ENCODE measurements around the gene FAM72A. TPM values are rescaled to one million over a fixed set of nuclear protein-coding genes. Genes with fewer than 3 reads are reported as not detected.
"Not testable (repeated sequence)": the region's sequence is repeated elsewhere in the genome, so short reads cannot be mapped to it uniquely, and the experiment has no call there.

Gene FAM72A
- total RNA-seq, 1 donor from 2014 or later = 1.1 TPM

- DNase-seq = not testable (repeated sequence)
These were observed 35.1 kb downstream of the FAM72A start for GRCh38 chr1:206167350-206168029.

DNA sequence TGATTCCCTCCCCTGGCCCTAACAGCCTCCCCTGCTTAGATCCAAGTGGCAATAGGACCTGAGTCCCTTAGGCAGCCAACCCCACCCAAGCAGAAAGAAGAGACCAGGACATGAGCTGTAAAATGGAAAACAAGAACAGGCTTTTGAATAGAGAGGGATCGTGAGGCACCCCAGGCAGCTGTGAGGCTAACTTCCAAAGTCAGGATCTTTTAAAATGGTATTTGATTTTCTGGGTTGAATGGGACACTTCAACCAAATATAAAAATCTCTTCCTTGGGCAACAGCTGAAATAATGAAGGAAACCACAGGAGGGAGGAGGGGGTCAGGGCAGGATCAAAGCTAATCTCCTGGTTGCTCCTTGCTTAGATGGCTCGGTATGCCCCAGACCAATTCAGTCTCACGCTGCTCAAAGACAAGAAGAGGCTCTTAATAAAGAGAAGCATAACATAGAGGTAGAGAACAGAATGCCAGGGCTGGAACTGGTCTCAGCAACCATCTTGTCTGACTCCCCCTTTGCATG is 56.8 kb downstream of the FAM72A start:
- no peak for DNase-seq

GRCh38 chr1:206144605-206145004 is 58.0 kb downstream of the FAM72A start:
- no peak for DNase-seq

GRCh38 chr1:206143537-206144172 is 59.0 kb downstream of the FAM72A start:
- DNase-seq = peak; percentile 85

- DNase-seq = no peak
These were observed 59.9 kb downstream of the FAM72A start for GRCh38 chr1:206142770-206143169.

DNA sequence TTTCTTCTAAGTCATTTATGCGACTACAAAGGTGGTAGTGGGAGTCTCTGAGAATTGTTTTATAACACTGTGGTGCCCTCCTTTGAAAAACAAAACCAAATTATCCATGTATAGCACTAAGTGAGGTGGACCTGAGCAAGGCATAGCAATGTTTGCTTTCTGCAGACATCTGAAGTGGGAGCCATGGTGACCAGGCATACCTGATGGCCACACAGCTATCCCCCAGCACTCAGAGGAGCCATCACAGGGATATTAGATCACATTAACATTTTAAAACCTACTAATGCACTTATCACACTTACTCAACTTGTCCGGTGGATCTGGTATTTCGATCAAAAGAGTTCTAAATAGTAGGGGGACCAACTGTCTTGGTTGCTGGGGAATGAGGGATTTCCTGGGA is 60.6 kb downstream of the FAM72A start:
- DNase-seq = no peak

- DNase-seq = no peak
These were observed 66.4 kb downstream of the FAM72A start for GRCh38 chr1:206136241-206136640.

Other genes with a start within 250 kb of the FAM72A start
- 10.7 TPM for gene RAB7B, start 199.4 kb downstream of the FAM72A start, total RNA-seq
- gene CTSE, start 178.9 kb downstream of the FAM72A start, total RNA-seq = 0.10 TPM
- 3.8 TPM for gene RHEX, start 149.7 kb downstream of the FAM72A start, total RNA-seq
- gene AVPR1B, start 85.5 kb downstream of the FAM72A start, total RNA-seq = not detected
- 75.5 TPM for gene SRGAP2, start 702 bp upstream of the FAM72A start, total RNA-seq